HepG2 (cell line): Measurements from ENCODE around the gene TBX6. TPM values are rescaled to one million over a fixed set of nuclear protein-coding genes. Genes with fewer than 3 reads are reported as not detected.

Source experiments
- ATF4 ChIP-seq, 2 experiments: fragments of 450-650 bp in 1 of 2; sonication (generic) in 1 of 2; formaldehyde crosslinking; IDR thresholded peaks; 2 replicates each; pipeline versions ENCODE4 v1.5.0 to v1.8.0; 2020 to 2022; ENCODE audit warnings: mild to moderate bottlenecking in 1 of 2, missing genetic modification reagents in 1 of 2
- BRCA1 ChIP-seq: sonication (generic); formaldehyde crosslinking; IDR thresholded peaks from 2 replicates; pipeline ENCODE4 v1.4.0; 2020; ENCODE audit warnings: missing genetic modification reagents
- ELF3 ChIP-seq: IDR thresholded peaks from 2 replicates; pipeline ENCODE4 v1.6.1; 2016; ENCODE audit warnings: missing genetic modification reagents, missing compliant biosample characterization
- HMGA1 ChIP-seq: sonication (generic); formaldehyde crosslinking; conservative IDR thresholded peaks from 2 replicates; pipeline ENCODE4 v1.4.0; 2020; ENCODE audit warnings: missing genetic modification reagents
- KDM4B ChIP-seq: sonication (generic); formaldehyde crosslinking; IDR thresholded peaks from 2 replicates; pipeline ENCODE4 v1.4.0; 2020; ENCODE audit warnings: missing genetic modification reagents
- MIER2 ChIP-seq: IDR thresholded peaks from 2 replicates; pipeline ENCODE4 v1.6.1; 2016; ENCODE audit warnings: missing biosample characterization, missing genetic modification reagents
- MYNN ChIP-seq: sonication (generic); formaldehyde crosslinking; IDR thresholded peaks from 2 replicates; pipeline ENCODE4 v1.4.0; 2020; ENCODE audit warnings: mild to moderate bottlenecking, low read depth, missing genetic modification reagents
- NONO ChIP-seq, 2 experiments: fragments of 450-650 bp in 1 of 2; sonication (generic) in 1 of 2; formaldehyde crosslinking in 1 of 2; IDR thresholded peaks in 1 of 2; conservative IDR thresholded peaks in 1 of 2; 2 replicates each; pipeline versions ENCODE4 v1.6.1 to v1.8.0; 2017 to 2022; ENCODE audit warnings: mild to moderate bottlenecking in 1 of 2, missing genetic modification reagents in 1 of 2, moderate library complexity in 1 of 2
- NR3C1 ChIP-seq: sonication (generic); formaldehyde crosslinking; IDR thresholded peaks from 2 replicates; pipeline ENCODE4 v1.4.0; 2020; ENCODE audit warnings: missing genetic modification reagents
- REXO4 ChIP-seq: sonication (generic); formaldehyde crosslinking; IDR thresholded peaks from 2 replicates; pipeline ENCODE4 v1.8.0; 2022; ENCODE audit warnings: missing genetic modification reagents, mild to moderate bottlenecking, borderline replicate concordance
- TP53 ChIP-seq: sonication (generic); formaldehyde crosslinking; conservative IDR thresholded peaks from 2 replicates; pipeline ENCODE4 v1.4.0; 2020; ENCODE audit warnings: missing genetic modification reagents
- WIZ ChIP-seq: sonication (generic); formaldehyde crosslinking; IDR thresholded peaks from 2 replicates; pipeline ENCODE4 v1.5.1; 2020; ENCODE audit warnings: mild to moderate bottlenecking, missing genetic modification reagents
- ZGPAT ChIP-seq: IDR thresholded peaks from 2 replicates; pipeline ENCODE4 v1.6.1; 2016; ENCODE audit warnings: mild to moderate bottlenecking
- ZNF253 ChIP-seq: sonication (generic); formaldehyde crosslinking; IDR thresholded peaks from 2 replicates; pipeline ENCODE4 v1.8.0; 2022; ENCODE audit warnings: mild to moderate bottlenecking, missing genetic modification reagents, borderline replicate concordance
- ZNF264 ChIP-seq: sonication (generic); formaldehyde crosslinking; IDR thresholded peaks from 2 replicates; pipeline ENCODE4 v1.4.0; 2020; ENCODE audit warnings: missing genetic modification reagents
- ZNF280B ChIP-seq: sonication (generic); formaldehyde crosslinking; IDR thresholded peaks from 2 replicates; pipeline ENCODE4 v1.5.0; 2020; ENCODE audit warnings: missing genetic modification reagents, mild to moderate bottlenecking, borderline replicate concordance
- ZNF317 ChIP-seq: sonication (generic); formaldehyde crosslinking; IDR thresholded peaks from 2 replicates; pipeline ENCODE4 v1.5.0; 2020; ENCODE audit warnings: mild to moderate bottlenecking, missing genetic modification reagents
- ZNF543 ChIP-seq: sonication (generic); formaldehyde crosslinking; IDR thresholded peaks from 2 replicates; pipeline ENCODE4 v1.4.0; 2020; ENCODE audit warnings: mild to moderate bottlenecking, missing genetic modification reagents
- ZNF562 ChIP-seq: sonication (generic); formaldehyde crosslinking; IDR thresholded peaks from 2 replicates; pipeline ENCODE4 v1.8.0; 2022; ENCODE audit warnings: missing genetic modification reagents, borderline replicate concordance
- ZNF576 ChIP-seq: sonication (generic); formaldehyde crosslinking; IDR thresholded peaks from 2 replicates; pipeline ENCODE4 v1.4.0; 2020; ENCODE audit warnings: mild to moderate bottlenecking, missing genetic modification reagents
- ZNF605 ChIP-seq: sonication (generic); formaldehyde crosslinking; IDR thresholded peaks from 2 replicates; pipeline ENCODE4 v1.8.0; 2022; ENCODE audit warnings: mild to moderate bottlenecking, missing genetic modification reagents
- ZNF615 ChIP-seq: sonication (generic); formaldehyde crosslinking; IDR thresholded peaks from 2 replicates; pipeline ENCODE4 v1.5.0; 2020; ENCODE audit warnings: mild to moderate bottlenecking, missing genetic modification reagents, borderline replicate concordance
- ZNF674 ChIP-seq: sonication (generic); formaldehyde crosslinking; IDR thresholded peaks from 2 replicates; pipeline ENCODE4 v1.5.0; 2020; ENCODE audit warnings: low read depth, mild to moderate bottlenecking, missing genetic modification reagents
- ZNF773 ChIP-seq: sonication (generic); formaldehyde crosslinking; IDR thresholded peaks from 2 replicates; pipeline ENCODE4 v1.4.0; 2020; ENCODE audit warnings: missing genetic modification reagents, borderline replicate concordance
- ZNF790 ChIP-seq: sonication (generic); formaldehyde crosslinking; IDR thresholded peaks from 2 replicates; pipeline ENCODE4 v1.8.0; 2022; ENCODE audit warnings: missing genetic modification reagents, mild to moderate bottlenecking, borderline replicate concordance
- ZNF839 ChIP-seq: sonication (generic); formaldehyde crosslinking; IDR thresholded peaks from 2 replicates; pipeline ENCODE4 v1.4.0; 2020; ENCODE audit warnings: missing genetic modification reagents, mild to moderate bottlenecking, borderline replicate concordance
- polyA plus RNA-seq, 8 experiments: library from polyadenylated mRNA; depleted of rRNA in 3 of 8; stranded (reverse) in 7 of 8; unstranded in 1 of 8; fragments of >200 nt; fragmentation: Illumina TruSeq in 4 of 8; extraction: Trizol in 4 of 8; gene quantifications; 2 replicates each; pipeline versions ENCODE4 v1.2.1 to v1.2.3, GENCODE V29; 2011 to 2016; ENCODE audit warnings: low read depth in 4 of 8, missing spikeins in 1 of 8, mixed read lengths in 1 of 8; ENCODE audit not compliant: insufficient read depth in 1 of 8
- total RNA-seq, 5 experiments: library from RNA; depleted of rRNA; stranded (reverse); fragments of >200 nt; fragmentation: Illumina TruSeq; extraction: Trizol; gene quantifications; 2 replicates each; pipeline ENCODE4 v1.2.3, GENCODE V29; 2016; ENCODE audit warnings: low read depth in 1 of 5

TBX6 gene
- total and polyA plus RNA-seq, 2 of the 13 experiments (the other 11 are each of a cell fraction or from before 2014, with no cell fraction given) = 0.24 to 0.42 TPM

- TF ChIP-seq ZNF790 (CRISPR knock-in tag) (no peak; the same call in 1 of the 2 replicates), BRCA1 (CRISPR knock-in tag) (peak; percentile 75), ELF3 (CRISPR knock-in tag) (peak; percentile 54), ZNF839 (no peak), REXO4 (no peak), MYNN (CRISPR knock-in tag) (peak; percentile 16; the same call in 1 of the 2 replicates), ZNF615 (CRISPR knock-in tag) (no peak; the same call in 1 of the 2 replicates), ZNF543 (CRISPR knock-in tag) (peak; percentile 73), MIER2 (peak; percentile 39; the same call in 1 of the 2 replicates), ZNF576 (no peak), TP53 (CRISPR knock-in tag) (peak; percentile 77; the same call in 1 of the 2 replicates), ZNF264 (CRISPR knock-in tag) (peak; percentile 30; the same call in 1 of the 2 replicates), ZNF674 (CRISPR knock-in tag) (peak; percentile 70; the same call in 1 of the 2 replicates), ZNF280B (CRISPR knock-in tag) (peak; percentile 16), ZNF605 (CRISPR knock-in tag) (no peak; the same call in 1 of the 2 replicates), KDM4B (CRISPR knock-in tag) (peak; percentile 30; the same call in 1 of the 2 replicates), ATF4 (CRISPR knock-in tag; IDR thresholded peaks at IDR 0.05) (no peak), NONO (IDR thresholded peaks at IDR 0.05) (no peak), NONO (CRISPR knock-in tag; conservative IDR thresholded peaks at IDR 0.05) (peak; percentile 77), ZGPAT (CRISPR knock-in tag) (peak; percentile 92), ZNF562 (CRISPR knock-in tag) (no peak), WIZ (CRISPR knock-in tag) (0 out of 2 replicates have a peak, but pooled peaks have one; percentile 16), ZNF773 (CRISPR knock-in tag) (peak; percentile 79; the same call in 1 of the 2 replicates), ZNF317 (no peak), NR3C1 (CRISPR knock-in tag) (no peak), ZNF253 (0 out of 2 replicates have a peak, but pooled peaks have one; percentile 69), HMGA1 (CRISPR knock-in tag) (no peak)
Observed at GRCh38 chr16:30091474-30092372, at the start of gene TBX6 (continued).
